SK-N-SH (cell line): ENCODE results near the gene KIAA1549. TPM values are rescaled to one million over a fixed set of nuclear protein-coding genes. Genes with fewer than 3 reads are reported as not detected.

ENCODE experiments used
- CTCF ChIA-PET: fragments of 300-600, 350-600 bp; formaldehyde crosslinking; extraction: SDS; loops from one replicate; lab custom pipeline; 2021; lab: Yijun Ruan, JAX
- POLR2A ChIA-PET: fragments of 350-600 bp; sonication (Branson Sonifier 250); formaldehyde crosslinking; extraction: SDS; loops from one replicate; lab custom pipeline; 2020; ENCODE audit warnings: antibody characterized with exemption, inconsistent platforms; lab: Yijun Ruan, JAX
- DNase-seq: peaks from one replicate; pipeline ENCODE4 v3.0.0; 2012
- H2AFZ ChIP-seq: fragments of 200-600 bp; sonication (generic); 2 replicates; pipeline ENCODE4 v1.8.1; 2016; ENCODE audit warnings: antibody characterized with exemption, mild to moderate bottlenecking, low read depth
- H3F3A ChIP-seq: fragments of 200-600 bp; sonication (generic); replicated peaks from 2 replicates; pipeline ENCODE3; 2016; ENCODE audit warnings: antibody characterized with exemption, mild to moderate bottlenecking; ENCODE audit not compliant: insufficient read depth
- H3K27ac ChIP-seq, 2 experiments: fragments of 200-500 bp in 1 of 2; fragments of 200-600 bp in 1 of 2; sonication (Bioruptor generic) in 1 of 2; sonication (generic), shearing (Covaris generic) in 1 of 2; 2 replicates each; pipeline versions ENCODE4 v1.5.1 to v1.6.1; 2014 to 2016; ENCODE audit warnings: low read depth in 2 of 2, inconsistent platforms in 1 of 2, low read length in 1 of 2, mild to moderate bottlenecking in 1 of 2, mixed read lengths in 1 of 2
- H3K27me3 ChIP-seq: fragments of 200-600 bp; sonication (generic), shearing (Covaris generic); 2 replicates; pipeline ENCODE4 v1.6.1; 2016; ENCODE audit warnings: mixed run types; ENCODE audit not compliant: insufficient read depth
- H3K36me3 ChIP-seq, 2 experiments: fragments of 200-500 bp in 1 of 2; fragments of 200-600 bp in 1 of 2; sonication (Bioruptor generic) in 1 of 2; sonication (generic) in 1 of 2; replicated peaks in 1 of 2; 2 replicates each; pipeline versions ENCODE3 to v1.5.1; 2014 to 2016; ENCODE audit warnings: low read length in 1 of 2, mild to moderate bottlenecking in 1 of 2; ENCODE audit not compliant: insufficient read depth in 2 of 2, control insufficient read depth in 1 of 2
- H3K4me1 ChIP-seq, 2 experiments: fragments of 200-500 bp in 1 of 2; fragments of 200-600 bp in 1 of 2; sonication (Bioruptor generic) in 1 of 2; sonication (generic), shearing (Covaris generic) in 1 of 2; 2 replicates each; pipeline versions ENCODE4 v1.5.1 to v1.6.1; 2014 to 2016; ENCODE audit warnings: low read depth in 1 of 2, low read length in 1 of 2, mixed run types in 1 of 2; ENCODE audit not compliant: insufficient read depth in 2 of 2, control insufficient read depth in 1 of 2
- H3K4me2 ChIP-seq: fragments of 200-600 bp; sonication (generic), shearing (Covaris generic); 2 replicates; pipeline ENCODE4 v1.6.1; 2017; ENCODE audit warnings: mixed run types
- H3K4me3 ChIP-seq, 2 experiments: fragments of 200-500 bp in 1 of 2; fragments of 200-600 bp in 1 of 2; sonication (Bioruptor generic) in 1 of 2; sonication (generic), shearing (Covaris generic) in 1 of 2; 2 replicates each; pipeline versions ENCODE4 v1.5.1 to v1.8.1; 2014 to 2016; ENCODE audit warnings: low read depth in 2 of 2, inconsistent platforms in 1 of 2, low read length in 1 of 2, mild to moderate bottlenecking in 1 of 2, mixed read lengths in 1 of 2, moderate library complexity in 1 of 2
- H3K79me2 ChIP-seq: fragments of 200-600 bp; sonication (generic); 2 replicates; pipeline ENCODE4 v1.8.1; 2017; ENCODE audit warnings: mild to moderate bottlenecking; ENCODE audit not compliant: insufficient read depth
- H3K9ac ChIP-seq: fragments of 200-600 bp; sonication (generic); 2 replicates; pipeline ENCODE4 v1.6.1; 2017; ENCODE audit warnings: mixed run types
- H3K9me2 ChIP-seq: fragments of 200-600 bp; sonication (generic); 2 replicates; pipeline ENCODE4 v1.6.1; 2017; ENCODE audit warnings: mixed run types
- H3K9me3 ChIP-seq: fragments of 200-600 bp; sonication (generic); 2 replicates; pipeline ENCODE4 v1.6.1; 2017; ENCODE audit warnings: mixed run types, mild to moderate bottlenecking, moderate library complexity
- H4K20me1 ChIP-seq: fragments of 200-600 bp; sonication (generic); 2 replicates; pipeline ENCODE4 v1.6.1; 2017; ENCODE audit warnings: mild to moderate bottlenecking, mixed run types; ENCODE audit not compliant: insufficient read depth
- CHD2 ChIP-seq: fragments of 150-350 bp; IDR thresholded peaks from 2 replicates; pipeline ENCODE4 v1.6.1; 2018; ENCODE audit warnings: low read length; ENCODE audit not compliant: partially characterized antibody
- ELF1 ChIP-seq: IDR thresholded peaks from 2 replicates; pipeline ENCODE4 v1.4.0; 2012
- FOXJ3 ChIP-seq: sonication (generic); formaldehyde crosslinking; IDR thresholded peaks from 2 replicates; pipeline ENCODE4 v1.5.1; 2020; ENCODE audit warnings: mild to moderate bottlenecking, missing genetic modification reagents
- FOXM1 ChIP-seq: IDR thresholded peaks from 2 replicates; pipeline ENCODE4 v1.4.0; 2012; ENCODE audit warnings: low read depth, mild to moderate bottlenecking
- MEF2A ChIP-seq: IDR thresholded peaks from 2 replicates; pipeline ENCODE4 v1.4.0; 2012; ENCODE audit warnings: low read depth, borderline replicate concordance
- POLR2AphosphoS5 ChIP-seq: IDR thresholded peaks from 2 replicates; pipeline ENCODE4 v1.6.1; 2012; ENCODE audit warnings: low read depth, low read length
- RAD21 ChIP-seq: IDR thresholded peaks from 2 replicates; pipeline ENCODE4 v1.6.1; 2012; ENCODE audit warnings: mild to moderate bottlenecking, low read length
- RFX5 ChIP-seq: IDR thresholded peaks from 2 replicates; pipeline ENCODE4 v1.6.1; 2012; ENCODE audit warnings: mild to moderate bottlenecking, improper control_type of control experiment, low read length
- RXRA ChIP-seq: IDR thresholded peaks from 2 replicates; pipeline ENCODE4 v1.4.0; 2012; ENCODE audit warnings: low read depth, mild to moderate bottlenecking, borderline replicate concordance
- SIN3A ChIP-seq: IDR thresholded peaks from 2 replicates; pipeline ENCODE4 v1.6.1; 2012; ENCODE audit warnings: low read depth, mild to moderate bottlenecking, low read length, moderate library complexity, borderline replicate concordance
- SMC3 ChIP-seq: IDR thresholded peaks from 2 replicates; pipeline ENCODE4 v1.6.1; 2012; ENCODE audit warnings: low read depth, low read length, improper control_type of control experiment
- TAF1 ChIP-seq: IDR thresholded peaks from 2 replicates; pipeline ENCODE4 v1.6.1; 2012; ENCODE audit warnings: low read depth, mild to moderate bottlenecking, low read length, moderate library complexity, borderline replicate concordance
- WGBS: methylation state at CpG from one replicate; pipeline ENCODE4 v1.1.6; 2017; ENCODE audit warnings: low lambda C conversion rate; 5-methylcytosine and 5-hydroxymethylcytosine counted together
- polyA plus RNA-seq, 3 experiments: library from polyadenylated mRNA; depleted of rRNA; stranded (reverse); fragments of >200 nt; gene quantifications; 2 replicates each; pipeline ENCODE4 v1.2.3, GENCODE V29; 2012
- TF ChIP-seq, protein P1 (sequence below): fragments of 150-350 bp; IDR thresholded peaks from 2 replicates; pipeline ENCODE4 v1.6.1; 2017; ENCODE audit warnings: antibody characterized with exemption, low read length, low read depth, borderline replicate concordance
- TF ChIP-seq, protein P2 (sequence below): IDR thresholded peaks from 2 replicates; pipeline ENCODE4; 2012
- TF ChIP-seq, protein P3 (sequence below): IDR thresholded peaks from 2 replicates; pipeline ENCODE4 v1.4.0; 2012; ENCODE audit warnings: low read depth

The KIAA1549 gene
- polyA plus RNA-seq, 1 of the 3 experiments (the other 2 are of a cell fraction): 3.6 TPM

DNA sequence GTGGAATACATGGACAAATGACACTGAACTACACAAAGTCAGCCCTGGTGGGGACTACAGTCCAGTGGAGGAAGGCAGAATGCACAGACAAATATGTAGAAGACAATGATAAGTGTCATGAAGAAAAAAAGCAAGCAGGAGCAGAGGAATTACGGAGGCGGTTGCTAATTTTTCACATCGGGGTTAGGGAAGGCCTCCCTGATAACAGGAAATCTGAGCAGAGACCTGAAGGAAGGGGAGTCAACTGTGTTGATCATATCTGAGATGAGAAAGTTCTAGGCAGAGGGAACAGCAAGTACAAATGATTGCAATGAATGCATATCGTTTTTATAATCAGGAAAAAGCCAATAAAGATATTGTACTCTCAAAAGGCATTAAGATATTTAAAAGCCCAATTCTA lies 14.0 kb downstream of the KIAA1549 start:
- H3K27me3 ChIP-seq: no peaks in the 10 kb centered on the region
- 84% methylated on average over 4 of the region's 4 CpGs for WGBS
- peaks cover 33% of the 10 kb centered on the region; the same call in 1 of the 2 replicates for H3K79me2 ChIP-seq
- TF ChIP-seq ELF1: no peak
- TF ChIP-seq, all 33 proteins: peak for 0
- POLR2A ChIA-PET: interaction anchor here (1.1 kb wide), 1 partner anchor 12 kb away, joined by 3 read pairs; no protein-coding TSS in a partner anchor
- Histone ChIP-seq H3K9me2 (no peaks in the 10 kb centered on the region), H3K36me3 (no peaks in the 10 kb centered on the region), H2AFZ (no peak overlapping the region), H3K4me2 (no peak overlapping the region), H3K9me3 (no peaks in the 10 kb centered on the region), H3K27ac (no peak overlapping the region), H3F3A (no peaks in the 10 kb centered on the region), H3K9ac (no peak overlapping the region), H3K4me1 (peaks cover 0 to 9% of the 10 kb centered on the region in 2 experiments; a peak in 1 of 4 replicates), H4K20me1 (peaks cover 18% of the 10 kb centered on the region; the same call in 1 of the 2 replicates), H3K4me3 (no peak overlapping the region)
- CTCF ChIA-PET: interaction anchor here (2.0 kb wide), 1 partner anchor 50 kb away, joined by 5 read pairs; no protein-coding TSS in a partner anchor
- DNase-seq: no peak

GRCh38 chr7:138964624-138965436 lies 16.4 kb downstream of the KIAA1549 start:
- CTCF ChIA-PET: interaction anchor here (1.0 kb wide), 1 partner anchor 79 kb away, joined by 3 read pairs; no protein-coding TSS in a partner anchor
- Histone ChIP-seq H3K9ac (no peak overlapping the region), H3K27me3 (no peaks in the 10 kb centered on the region), H3K4me2 (no peak overlapping the region), H3K36me3 (no peaks in the 10 kb centered on the region), H3K9me3 (no peaks in the 10 kb centered on the region), H3K9me2 (no peaks in the 10 kb centered on the region), H2AFZ (no peak overlapping the region), H3F3A (no peaks in the 10 kb centered on the region), H3K27ac (no peak overlapping the region), H3K4me3 (no peak overlapping the region)
- DNase-seq: no peak
- 93% methylated on average over 15 of the region's 15 CpGs for WGBS
- TF ChIP-seq TAF1 (no peak), RXRA (no peak), CHD2 (no peak), SMC3 (no peak)
- TF ChIP-seq, all 33 proteins: peak for 0
- H3K79me2 ChIP-seq: peaks cover 39% of the 10 kb centered on the region; the same call in 1 of the 2 replicates
- peaks cover 11% of the 10 kb centered on the region for H4K20me1 ChIP-seq
- peaks cover 0 to 9% of the 10 kb centered on the region in 2 experiments; a peak in 1 of 4 replicates for H3K4me1 ChIP-seq
- POLR2A ChIA-PET: no interaction called here

GRCh38 chr7:138963675-138964074 lies 17.5 kb downstream of the KIAA1549 start:
- no peaks in the 10 kb centered on the region for H3F3A ChIP-seq
- no peak overlapping the region for H3K4me3 ChIP-seq
- POLR2A ChIA-PET: no interaction called here
- DNase-seq: no peak
- no peak overlapping the region for H2AFZ ChIP-seq
- no peaks in the 10 kb centered on the region for H3K9me2 ChIP-seq
- H3K4me1 ChIP-seq: peaks cover 0 to 9% of the 10 kb centered on the region in 2 experiments; a peak in 1 of 4 replicates
- H3K4me2 ChIP-seq: no peak overlapping the region
- no peak overlapping the region for H3K9ac ChIP-seq
- no peak overlapping the region for H3K27ac ChIP-seq
- H3K27me3 ChIP-seq: no peaks in the 10 kb centered on the region
- H4K20me1 ChIP-seq: peaks cover 11% of the 10 kb centered on the region
- no peaks in the 10 kb centered on the region for H3K36me3 ChIP-seq
- CTCF ChIA-PET: interaction anchor here (1.0 kb wide), 1 partner anchor 78 kb away, joined by 3 read pairs; no protein-coding TSS in a partner anchor
- whole genome bisulfite sequencing: 89% methylated on average over 5 of the region's 5 CpGs
- H3K9me3 ChIP-seq: no peaks in the 10 kb centered on the region
- H3K79me2 ChIP-seq: peaks cover 42% of the 10 kb centered on the region; the same call in 1 of the 2 replicates
- no peak for TF ChIP-seq MEF2A
- no peak for TF ChIP-seq CHD2
- TF ChIP-seq, protein P1, sequence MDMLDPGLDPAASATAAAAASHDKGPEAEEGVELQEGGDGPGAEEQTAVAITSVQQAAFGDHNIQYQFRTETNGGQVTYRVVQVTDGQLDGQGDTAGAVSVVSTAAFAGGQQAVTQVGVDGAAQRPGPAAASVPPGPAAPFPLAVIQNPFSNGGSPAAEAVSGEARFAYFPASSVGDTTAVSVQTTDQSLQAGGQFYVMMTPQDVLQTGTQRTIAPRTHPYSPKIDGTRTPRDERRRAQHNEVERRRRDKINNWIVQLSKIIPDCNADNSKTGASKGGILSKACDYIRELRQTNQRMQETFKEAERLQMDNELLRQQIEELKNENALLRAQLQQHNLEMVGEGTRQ: no peak
- TF ChIP-seq RFX5: no peak
- TF ChIP-seq SIN3A: no peak
- TF ChIP-seq ELF1: no peak
- no peak for TF ChIP-seq RAD21
- TF ChIP-seq, protein P2, sequence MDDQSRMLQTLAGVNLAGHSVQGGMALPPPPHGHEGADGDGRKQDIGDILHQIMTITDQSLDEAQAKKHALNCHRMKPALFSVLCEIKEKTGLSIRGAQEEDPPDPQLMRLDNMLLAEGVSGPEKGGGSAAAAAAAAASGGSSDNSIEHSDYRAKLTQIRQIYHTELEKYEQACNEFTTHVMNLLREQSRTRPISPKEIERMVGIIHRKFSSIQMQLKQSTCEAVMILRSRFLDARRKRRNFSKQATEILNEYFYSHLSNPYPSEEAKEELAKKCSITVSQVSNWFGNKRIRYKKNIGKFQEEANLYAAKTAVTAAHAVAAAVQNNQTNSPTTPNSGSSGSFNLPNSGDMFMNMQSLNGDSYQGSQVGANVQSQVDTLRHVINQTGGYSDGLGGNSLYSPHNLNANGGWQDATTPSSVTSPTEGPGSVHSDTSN: no peak
- TF ChIP-seq, protein P3, sequence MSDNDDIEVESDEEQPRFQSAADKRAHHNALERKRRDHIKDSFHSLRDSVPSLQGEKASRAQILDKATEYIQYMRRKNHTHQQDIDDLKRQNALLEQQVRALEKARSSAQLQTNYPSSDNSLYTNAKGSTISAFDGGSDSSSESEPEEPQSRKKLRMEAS: no peak
- no peak for TF ChIP-seq POLR2AphosphoS5
- TF ChIP-seq FOXM1: no peak
- TF ChIP-seq FOXJ3: no peak
